ENCODE measurements around the gene DLGAP1. TPM values are rescaled to one million over a fixed set of nuclear protein-coding genes. Genes with fewer than 3 reads are reported as not detected.

The DLGAP1 gene
- total and polyA plus RNA-seq, 3 experiments from 2014 or later: 0.07 to 0.46 TPM; not detected in 1

GRCh38 chr18:3554811-3555427, 900.2 kb downstream of the DLGAP1 start:
- no peaks in the 10 kb centered on the region for H3K4me1 ChIP-seq (ENCODE audit: insufficient read depth, low read length)
- peaks cover 0 to 2% of the 10 kb centered on the region in 2 donors for H3K27me3 Mint-ChIP-seq
- DNase-seq: no peak
- POLR2A ChIA-PET: no interaction called here
- no peaks in the 10 kb centered on the region for H3K4me1 Mint-ChIP-seq
- H3K9me3 Mint-ChIP-seq: peaks cover 0 to 2% (median 0%) of the 10 kb centered on the region in 5 donors
- no peak overlapping the region for H3K4me3 ChIP-seq (ENCODE audit: low read length)
- peaks cover 0 to 2% (median 0%) of the 10 kb centered on the region in 3 donors for H3K36me3 Mint-ChIP-seq
- no peaks in the 10 kb centered on the region for H3K27me3 ChIP-seq (ENCODE audit: insufficient read depth, low read length, poor library complexity, severe bottlenecking)
- H3K27ac Mint-ChIP-seq: no peak overlapping the region
- no peak overlapping the region for H3K27ac ChIP-seq (ENCODE audit: low read depth, low read length)
- CTCF ChIA-PET: no interaction called here
- no peak overlapping the region for H3K4me3 Mint-ChIP-seq
- no peaks in the 10 kb centered on the region for H3K36me3 ChIP-seq (ENCODE audit: insufficient read depth, low read length)
- no peaks in the 10 kb centered on the region for H3K9me3 ChIP-seq (ENCODE audit: low read length)

GRCh38 chr18:3554091-3554601, 901.0 kb downstream of the DLGAP1 start:
- no peak for DNase-seq
- H3K4me1 Mint-ChIP-seq: no peaks in the 10 kb centered on the region
- no peak overlapping the region for H3K4me3 Mint-ChIP-seq
- no peak overlapping the region for H3K27ac ChIP-seq (ENCODE audit: low read depth, low read length)
- peaks cover 0 to 2% (median 0%) of the 10 kb centered on the region in 3 donors for H3K36me3 Mint-ChIP-seq
- H3K27me3 ChIP-seq (ENCODE audit: insufficient read depth, low read length, poor library complexity, severe bottlenecking): no peaks in the 10 kb centered on the region
- peaks cover 0 to 2% of the 10 kb centered on the region in 2 donors for H3K27me3 Mint-ChIP-seq
- no peaks in the 10 kb centered on the region for H3K4me1 ChIP-seq (ENCODE audit: insufficient read depth, low read length)
- no peak overlapping the region for H3K27ac Mint-ChIP-seq
- ChIA-PET POLR2A (no interaction called here), CTCF (no interaction called here)
- no peaks in the 10 kb centered on the region for H3K36me3 ChIP-seq (ENCODE audit: insufficient read depth, low read length)
- no peaks in the 10 kb centered on the region for H3K9me3 ChIP-seq (ENCODE audit: low read length)
- peaks cover 0 to 2% (median 0%) of the 10 kb centered on the region in 5 donors for H3K9me3 Mint-ChIP-seq
- no peak overlapping the region for H3K4me3 ChIP-seq (ENCODE audit: low read length)

- peaks cover 0 to 2% of the 10 kb centered on the region in 2 donors for H3K27me3 Mint-ChIP-seq
- no peak for DNase-seq
- H3K9me3 Mint-ChIP-seq: no peaks in the 10 kb centered on the region
- H3K4me1 Mint-ChIP-seq: no peaks in the 10 kb centered on the region
- no peak overlapping the region for H3K4me3 Mint-ChIP-seq
- POLR2A ChIA-PET: no interaction called here
- Histone ChIP-seq H3K36me3 (ENCODE audit: insufficient read depth, low read length) (no peaks in the 10 kb centered on the region), H3K4me1 (ENCODE audit: insufficient read depth, low read length) (no peaks in the 10 kb centered on the region), H3K4me3 (ENCODE audit: low read length) (no peak overlapping the region), H3K27ac (ENCODE audit: low read depth, low read length) (no peak overlapping the region), H3K27me3 (ENCODE audit: insufficient read depth, low read length, poor library complexity, severe bottlenecking) (no peaks in the 10 kb centered on the region), H3K9me3 (ENCODE audit: low read length) (no peaks in the 10 kb centered on the region)
- H3K27ac Mint-ChIP-seq: no peak overlapping the region
- peaks cover 0 to 2% (median 0%) of the 10 kb centered on the region in 3 donors for H3K36me3 Mint-ChIP-seq
- CTCF ChIA-PET: no interaction called here
These were observed 902.8 kb downstream of the DLGAP1 start for GRCh38 chr18:3552305-3552704.

- Mint-ChIP-seq H3K9me3 (no peaks in the 10 kb centered on the region), H3K4me1 (no peaks in the 10 kb centered on the region), H3K27ac (no peak overlapping the region), H3K4me3 (no peak overlapping the region), H3K27me3 (peaks cover 4 to 7% of the 10 kb centered on the region in 2 donors), H3K36me3 (peaks cover 0 to 3% (median 0%) of the 10 kb centered on the region in 3 donors)
- Histone ChIP-seq H3K9me3 (ENCODE audit: low read length) (no peaks in the 10 kb centered on the region), H3K27ac (ENCODE audit: low read depth, low read length) (no peak overlapping the region), H3K4me3 (ENCODE audit: low read length) (no peak overlapping the region), H3K4me1 (ENCODE audit: insufficient read depth, low read length) (no peaks in the 10 kb centered on the region), H3K36me3 (ENCODE audit: insufficient read depth, low read length) (no peaks in the 10 kb centered on the region), H3K27me3 (ENCODE audit: insufficient read depth, low read length, poor library complexity, severe bottlenecking) (no peaks in the 10 kb centered on the region)
- DNase-seq: no peak
- CTCF ChIA-PET: no interaction called here
- POLR2A ChIA-PET: no interaction called here
These were observed 907.1 kb downstream of the DLGAP1 start for GRCh38 chr18:3547891-3548615.

- Mint-ChIP-seq H3K9me3 (no peaks in the 10 kb centered on the region), H3K27ac (no peak overlapping the region), H3K4me3 (no peak overlapping the region), H3K36me3 (peaks cover 0 to 3% (median 0%) of the 10 kb centered on the region in 3 donors), H3K27me3 (peaks cover 6 to 7% of the 10 kb centered on the region in 2 donors), H3K4me1 (no peaks in the 10 kb centered on the region)
- H3K9me3 ChIP-seq (ENCODE audit: low read length): no peaks in the 10 kb centered on the region
- ChIA-PET POLR2A (interaction anchor here (0.5 to 0.7 kb wide), 2 partner anchors 99 kb away, joined by 4 read pairs; no protein-coding TSS in a partner anchor), CTCF (interaction anchor here (1.4 kb wide), 1 partner anchor 120 kb away, joined by 4 read pairs; no protein-coding TSS in a partner anchor)
- DNase-seq: no peak
- H3K4me1 ChIP-seq (ENCODE audit: insufficient read depth, low read length): no peaks in the 10 kb centered on the region
- no peak overlapping the region for H3K27ac ChIP-seq (ENCODE audit: low read depth, low read length)
- H3K4me3 ChIP-seq (ENCODE audit: low read length): no peak overlapping the region
- no peaks in the 10 kb centered on the region for H3K36me3 ChIP-seq (ENCODE audit: insufficient read depth, low read length)
- no peaks in the 10 kb centered on the region for H3K27me3 ChIP-seq (ENCODE audit: insufficient read depth, low read length, poor library complexity, severe bottlenecking)
These were observed 909.0 kb downstream of the DLGAP1 start for GRCh38 chr18:3546106-3546505.

GRCh38 chr18:3544537-3544936, 910.6 kb downstream of the DLGAP1 start:
- H3K27ac Mint-ChIP-seq: no peak overlapping the region
- H3K36me3 Mint-ChIP-seq: peaks cover 0 to 4% (median 0%) of the 10 kb centered on the region in 3 donors
- H3K4me3 Mint-ChIP-seq: no peak overlapping the region
- H3K9me3 Mint-ChIP-seq: no peaks in the 10 kb centered on the region
- no peak for DNase-seq
- no peaks in the 10 kb centered on the region for H3K4me1 Mint-ChIP-seq
- H3K27me3 Mint-ChIP-seq: peaks cover 6 to 7% of the 10 kb centered on the region in 2 donors
- CTCF ChIA-PET: interaction anchor here (0.8 to 1.1 kb wide), 2 partner anchors 11 to 19 kb away, joined by 3 read pairs; no protein-coding TSS in a partner anchor
- POLR2A ChIA-PET: no interaction called here
- no peaks in the 10 kb centered on the region for H3K27me3 ChIP-seq (ENCODE audit: insufficient read depth, low read length, poor library complexity, severe bottlenecking)
- H3K36me3 ChIP-seq (ENCODE audit: insufficient read depth, low read length): no peaks in the 10 kb centered on the region
- no peaks in the 10 kb centered on the region for H3K9me3 ChIP-seq (ENCODE audit: low read length)
- no peaks in the 10 kb centered on the region for H3K4me1 ChIP-seq (ENCODE audit: insufficient read depth, low read length)
- H3K27ac ChIP-seq (ENCODE audit: low read depth, low read length): no peak overlapping the region
- H3K4me3 ChIP-seq (ENCODE audit: low read length): no peak overlapping the region

GRCh38 chr18:3541549-3542386, 913.3 kb downstream of the DLGAP1 start:
- peaks cover 0 to 4% (median 0%) of the 10 kb centered on the region in 3 donors for H3K36me3 Mint-ChIP-seq
- no peak overlapping the region for H3K27ac ChIP-seq (ENCODE audit: low read depth, low read length)
- no peaks in the 10 kb centered on the region for H3K27me3 ChIP-seq (ENCODE audit: insufficient read depth, low read length, poor library complexity, severe bottlenecking)
- H3K4me3 Mint-ChIP-seq: no peak overlapping the region
- H3K9me3 Mint-ChIP-seq: no peaks in the 10 kb centered on the region
- H3K4me3 ChIP-seq (ENCODE audit: low read length): no peak overlapping the region
- H3K9me3 ChIP-seq (ENCODE audit: low read length): no peaks in the 10 kb centered on the region
- CTCF ChIA-PET: no interaction called here
- H3K36me3 ChIP-seq (ENCODE audit: insufficient read depth, low read length): no peaks in the 10 kb centered on the region
- H3K27me3 Mint-ChIP-seq: peaks cover 6 to 7% of the 10 kb centered on the region in 2 donors
- DNase-seq: no peak
- H3K4me1 Mint-ChIP-seq: no peaks in the 10 kb centered on the region
- no peaks in the 10 kb centered on the region for H3K4me1 ChIP-seq (ENCODE audit: insufficient read depth, low read length)
- no peak overlapping the region for H3K27ac Mint-ChIP-seq
- POLR2A ChIA-PET: interaction anchor here (1.0 kb wide), 1 partner anchor 13 kb away, joined by 3 read pairs; no protein-coding TSS in a partner anchor

Measured in CD8-positive, alpha-beta memory T cell (primary cell).